K562 (cell line): ENCODE results near the gene AIM2.

ENCODE experiments used
- ARID3A ChIP-seq: IDR thresholded peaks from 2 replicates; pipeline ENCODE4 v1.6.1; 2012; ENCODE audit warnings: low read depth, low read length, improper control_type of control experiment, borderline replicate concordance
- ELF1 ChIP-seq: fragments of 200-800 bp; sonication (Bioruptor generic); IDR thresholded peaks from 2 replicates; pipeline ENCODE4 v1.6.1; 2016; ENCODE audit warnings: missing genetic modification characterization, missing compliant biosample characterization
- PHF8 ChIP-seq: fragments of 200-600 bp; sonication (generic); IDR thresholded peaks from 2 replicates; pipeline ENCODE4 v1.6.1; 2012; ENCODE audit warnings: mixed run types, mild to moderate bottlenecking, inconsistent platforms, low read length, moderate library complexity, borderline replicate concordance
- ZFX ChIP-seq: sonication (generic); formaldehyde crosslinking; IDR thresholded peaks from 2 replicates; pipeline ENCODE4 v1.8.0; 2022; ENCODE audit warnings: mild to moderate bottlenecking, missing genetic modification reagents, moderate library complexity
- ZNF253 ChIP-seq: fragments of 250-450 bp; sonication (Bioruptor Pico); conservative IDR thresholded peaks from 2 replicates; pipeline ENCODE4 v1.6.1; 2021; ENCODE audit warnings: mild to moderate bottlenecking
- TF ChIP-seq, protein P1 (sequence below), 3 experiments: IDR thresholded peaks in 2 of 3; conservative IDR thresholded peaks in 1 of 3; 2 replicates each; pipeline ENCODE4 v1.5.1; 2011 to 2012; ENCODE audit warnings: low read length in 3 of 3, mild to moderate bottlenecking in 3 of 3, control low read depth in 2 of 3, improper control_type of control experiment in 1 of 3, inconsistent platforms in 1 of 3, low read depth in 1 of 3, mixed read lengths in 1 of 3, moderate library complexity in 1 of 3; ENCODE audit not compliant: insufficient read depth in 2 of 3

- no peak for TF ChIP-seq ELF1
- no peak for TF ChIP-seq ZFX (CRISPR knock-in tag)
- TF ChIP-seq ARID3A = no peak
- no peak for TF ChIP-seq ZNF253 (CRISPR knock-in tag)
- TF ChIP-seq PHF8 = no peak
- TF ChIP-seq, protein P1, sequence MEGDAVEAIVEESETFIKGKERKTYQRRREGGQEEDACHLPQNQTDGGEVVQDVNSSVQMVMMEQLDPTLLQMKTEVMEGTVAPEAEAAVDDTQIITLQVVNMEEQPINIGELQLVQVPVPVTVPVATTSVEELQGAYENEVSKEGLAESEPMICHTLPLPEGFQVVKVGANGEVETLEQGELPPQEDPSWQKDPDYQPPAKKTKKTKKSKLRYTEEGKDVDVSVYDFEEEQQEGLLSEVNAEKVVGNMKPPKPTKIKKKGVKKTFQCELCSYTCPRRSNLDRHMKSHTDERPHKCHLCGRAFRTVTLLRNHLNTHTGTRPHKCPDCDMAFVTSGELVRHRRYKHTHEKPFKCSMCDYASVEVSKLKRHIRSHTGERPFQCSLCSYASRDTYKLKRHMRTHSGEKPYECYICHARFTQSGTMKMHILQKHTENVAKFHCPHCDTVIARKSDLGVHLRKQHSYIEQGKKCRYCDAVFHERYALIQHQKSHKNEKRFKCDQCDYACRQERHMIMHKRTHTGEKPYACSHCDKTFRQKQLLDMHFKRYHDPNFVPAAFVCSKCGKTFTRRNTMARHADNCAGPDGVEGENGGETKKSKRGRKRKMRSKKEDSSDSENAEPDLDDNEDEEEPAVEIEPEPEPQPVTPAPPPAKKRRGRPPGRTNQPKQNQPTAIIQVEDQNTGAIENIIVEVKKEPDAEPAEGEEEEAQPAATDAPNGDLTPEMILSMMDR (IDR thresholded peaks at IDR 0.05 in 2 of 3, conservative IDR thresholded peaks at IDR 0.05 in 1 of 3; ENCODE audit: insufficient read depth in 2 of 3, low read depth in 1 of 3, low read length in 3 of 3) = no peak
These were observed 51.5 kb downstream of the AIM2 start for GRCh38 chr1:159025043-159025442.
